ENCODE data around the gene DGUOK. TPM values are rescaled to one million over a fixed set of nuclear protein-coding genes. Genes with fewer than 3 reads are reported as not detected.

The DGUOK gene
- total and polyA plus RNA-seq, 2 of the 4 experiments (the other 2 are of a cell fraction) = 66.3 to 111 TPM

- BruUV-seq (replicated peaks) = no TSS peak
- dilution Hi-C loops (cut with HindIII; ENCODE audit: low sequenced_read_pairs, unreplicated experiment) = no loop called here
- Histone ChIP-seq H3K27me3 (ENCODE audit: control insufficient read depth, insufficient read depth, low read length) (0 out of 2 replicates have a peak, but pooled peaks cover 2% of the 10 kb centered on the region), H3K56ac (ENCODE audit: extremely low read depth, insufficient read depth, low read length) (no peak overlapping the region), H3K27ac (ENCODE audit: insufficient read depth, low read length) (no peak overlapping the region), H3K79me1 (ENCODE audit: low read depth in 1 of 2, low read length in 2 of 2) (no peaks in the 10 kb centered on the region; a peak in 1 of 4 replicates), H3K14ac (replicated peaks; ENCODE audit: low read depth, low read length) (no peak overlapping the region), H3K9me1 (ENCODE audit: insufficient read depth, low read length) (no peaks in the 10 kb centered on the region; the same call in 1 of the 2 replicates), H2BK120ac (ENCODE audit: low read depth, low read length) (no peak overlapping the region), H4K5ac (ENCODE audit: low read depth, low read length) (no peak overlapping the region), H3K4ac (ENCODE audit: low read depth, low read length) (no peak overlapping the region), H3K36me3 (ENCODE audit: control insufficient read depth, insufficient read depth, low read length) (peaks cover 11% of the 10 kb centered on the region), H2AFZ (replicated peaks; ENCODE audit: low read length, poor library complexity) (no peak overlapping the region), H2BK20ac (ENCODE audit: low read depth, low read length) (no peak overlapping the region), H4K91ac (ENCODE audit: insufficient read depth, low read depth, low read length) (no peak overlapping the region), H2BK5ac (ENCODE audit: low read depth, low read length, poor library complexity, severe bottlenecking) (no peak overlapping the region), H3K9ac (ENCODE audit: low read depth, low read length) (no peak overlapping the region), H4K20me1 (ENCODE audit: insufficient read depth, low read length) (0 out of 2 replicates have a peak, but pooled peaks cover 3% of the 10 kb centered on the region), H2AK9ac (replicated peaks; ENCODE audit: low read depth, low read length, poor library complexity) (no peak overlapping the region), H3K9me3 (ENCODE audit: control insufficient read depth, insufficient read depth, low read length) (peaks cover 3% of the 10 kb centered on the region), H2AK5ac (ENCODE audit: low read depth, low read length) (no peak overlapping the region), H3K4me3 (ENCODE audit: insufficient read depth, low read depth, low read length) (no peak overlapping the region), H3K18ac (ENCODE audit: low read depth, low read length) (no peak overlapping the region), H3K23ac (ENCODE audit: low read depth, low read length) (no peak overlapping the region), H2BK15ac (ENCODE audit: low read depth, low read length) (no peak overlapping the region), H4K8ac (ENCODE audit: low read depth in 2 of 2, low read length in 2 of 2) (no peak overlapping the region), H3K4me2 (ENCODE audit: low read depth, low read length) (no peak overlapping the region), H3K4me1 (ENCODE audit: control insufficient read depth, insufficient read depth, low read length) (no peaks in the 10 kb centered on the region)
- ChIA-PET CTCF (no interaction called here), POLR2A (ENCODE audit: unreplicated experiment) (interaction anchor here (0.6 kb wide), 1 partner anchor 1378 kb away, joined by 3 read pairs; no protein-coding TSS in a partner anchor)
- WGBS, 2 experiments (ENCODE audit: extremely low coverage in 2 of 2, insufficient read length in 1 of 2) = 100% methylated on average over 1 of the region's 5 CpGs; no CpG with 5 or more reads in 1 of the 2 experiments
- ATAC-seq (ENCODE audit: low read depth) (no peak), DNase-seq (no peak)
- TF ChIP-seq RAD21 (IDR thresholded peaks at IDR 0.05; ENCODE audit: low read length) (no peak), POLR2A (IDR thresholded peaks at IDR 0.05; ENCODE audit: low read depth, low read length) (no peak), CEBPB (IDR thresholded peaks at IDR 0.05; ENCODE audit: low read depth, low read length) (no peak), MXI1 (IDR thresholded peaks at IDR 0.05; ENCODE audit: borderline replicate concordance, low read depth, low read length) (no peak), MAFK (IDR thresholded peaks at IDR 0.05; ENCODE audit: low read depth, low read length) (no peak), SMC3 (IDR thresholded peaks at IDR 0.05; ENCODE audit: low read depth, low read length) (no peak), CHD1 (IDR thresholded peaks at IDR 0.05; ENCODE audit: low read depth, low read length) (no peak), BHLHE40 (IDR thresholded peaks at IDR 0.05; ENCODE audit: low read depth, low read length) (no peak), FOS (IDR thresholded peaks at IDR 0.05; ENCODE audit: low read depth, low read length) (no peak), RFX5 (IDR thresholded peaks at IDR 0.05; ENCODE audit: low read depth, low read length) (no peak), MAZ (IDR thresholded peaks at IDR 0.05; ENCODE audit: borderline replicate concordance, low read depth, low read length) (no peak), ELK1 (IDR thresholded peaks at IDR 0.05; ENCODE audit: borderline replicate concordance, low read depth, low read length) (no peak)
- intact Hi-C loops (cut with micrococcal nuclease) = no loop called here
- in situ Hi-C loops (cut with MboI; ENCODE audit: low sequenced_read_pairs) = no loop called here
Measured at GRCh38 chr2:73962798-73963197, 36.1 kb downstream of the DGUOK start.

All from IMR-90 (cell line).